ENCODE measurements around the gene ZXDC.

Gene ZXDC

DNA sequence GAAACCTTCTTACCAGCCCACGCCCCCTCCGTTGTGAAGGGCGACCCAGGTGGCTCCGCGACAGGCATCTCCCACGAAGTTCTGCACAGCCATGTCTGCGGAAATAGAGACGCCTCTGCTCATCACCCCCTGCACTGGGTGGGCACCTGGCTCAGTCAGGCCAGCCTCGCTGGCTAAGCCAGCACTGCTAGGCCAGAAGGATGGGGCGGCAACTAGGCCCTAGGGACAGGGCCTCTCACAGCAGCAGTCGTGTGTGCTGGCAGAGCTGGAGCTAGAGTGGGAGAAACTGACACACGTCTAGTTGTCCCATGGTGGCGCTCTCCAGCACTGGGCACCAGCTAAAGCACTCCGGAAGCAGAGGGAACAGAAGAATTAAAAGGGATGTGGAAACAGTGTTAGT is 12.5 kb upstream of the ZXDC start:
- DNase-seq, result no peak

DNA sequence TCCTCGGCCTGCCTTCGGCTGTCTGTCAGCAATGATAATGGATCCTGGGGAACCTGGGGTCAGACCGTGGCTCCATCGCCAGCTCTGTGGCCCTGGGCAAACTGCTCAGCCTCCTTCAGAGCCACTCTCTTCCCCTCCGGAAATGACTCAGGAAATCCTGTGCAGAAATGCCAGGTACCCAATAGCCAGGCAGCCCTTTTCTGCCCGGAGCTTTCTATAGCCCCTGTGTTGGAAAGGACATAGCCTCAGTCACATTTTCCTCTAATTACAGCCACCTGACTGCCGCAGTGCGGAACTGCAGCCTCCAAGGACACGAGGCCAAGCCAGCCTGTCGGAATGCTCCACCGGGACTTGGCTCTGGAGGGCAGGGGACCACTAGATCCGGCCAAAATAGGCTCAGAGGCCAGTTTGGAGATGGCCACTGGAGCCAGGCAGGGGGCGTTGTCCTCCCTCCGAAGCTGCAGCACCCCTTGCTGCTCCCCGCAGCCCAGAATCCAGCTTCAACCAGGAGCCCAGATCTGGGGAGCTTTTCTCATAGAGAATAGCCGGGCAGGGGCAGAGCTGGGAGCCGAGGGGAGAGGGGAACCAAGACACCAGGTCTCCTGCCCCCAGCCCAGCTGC is 11.6 kb upstream of the ZXDC start:
- DNase-seq, result peak; percentile 78

DNA sequence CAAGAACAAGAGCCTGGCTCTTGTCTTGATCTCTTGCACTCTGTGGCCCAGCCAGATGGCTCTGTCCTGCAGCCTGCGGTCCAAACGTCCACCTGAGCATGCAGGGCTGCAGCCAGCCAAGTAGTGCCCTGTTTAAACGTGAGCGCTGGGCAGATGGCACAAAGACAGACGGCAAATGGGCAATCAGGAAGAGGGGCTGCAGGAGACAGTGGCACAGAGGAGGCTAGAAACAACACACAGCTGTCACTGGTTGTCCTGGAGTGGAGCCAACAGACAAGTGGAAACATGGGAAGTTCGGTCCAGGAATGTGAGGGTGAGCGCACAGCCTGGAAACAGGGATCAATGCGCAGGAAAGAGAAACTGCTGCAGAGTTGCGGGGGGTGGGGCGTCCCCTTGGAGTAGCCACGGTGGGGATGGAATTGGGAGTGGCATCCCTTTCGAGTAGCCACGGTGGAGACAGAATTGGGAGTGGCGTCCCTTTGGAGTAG is 10.7 kb upstream of the ZXDC start:
- no peak for DNase-seq

DNA sequence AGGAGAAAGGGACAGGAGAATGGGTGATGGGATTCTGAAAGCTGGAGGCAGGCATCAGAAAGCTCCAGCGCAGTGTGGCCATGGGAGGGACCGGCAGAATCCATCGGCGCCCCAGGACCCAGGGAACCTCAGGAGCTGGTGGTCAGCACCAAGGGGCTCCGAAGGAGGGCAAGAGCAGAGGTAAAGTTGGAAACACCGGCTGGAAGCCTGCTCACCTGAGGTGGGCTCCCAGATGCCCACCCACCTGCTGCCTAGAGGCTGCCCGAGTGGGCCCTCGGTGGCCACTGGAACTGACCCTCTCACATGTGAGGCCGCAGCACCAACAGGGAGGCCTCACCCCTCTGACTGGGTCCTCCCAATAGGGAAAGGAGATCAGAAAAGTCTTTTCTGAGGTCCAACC is 10.3 kb upstream of the ZXDC start:
- DNase-seq, result no peak

DNA sequence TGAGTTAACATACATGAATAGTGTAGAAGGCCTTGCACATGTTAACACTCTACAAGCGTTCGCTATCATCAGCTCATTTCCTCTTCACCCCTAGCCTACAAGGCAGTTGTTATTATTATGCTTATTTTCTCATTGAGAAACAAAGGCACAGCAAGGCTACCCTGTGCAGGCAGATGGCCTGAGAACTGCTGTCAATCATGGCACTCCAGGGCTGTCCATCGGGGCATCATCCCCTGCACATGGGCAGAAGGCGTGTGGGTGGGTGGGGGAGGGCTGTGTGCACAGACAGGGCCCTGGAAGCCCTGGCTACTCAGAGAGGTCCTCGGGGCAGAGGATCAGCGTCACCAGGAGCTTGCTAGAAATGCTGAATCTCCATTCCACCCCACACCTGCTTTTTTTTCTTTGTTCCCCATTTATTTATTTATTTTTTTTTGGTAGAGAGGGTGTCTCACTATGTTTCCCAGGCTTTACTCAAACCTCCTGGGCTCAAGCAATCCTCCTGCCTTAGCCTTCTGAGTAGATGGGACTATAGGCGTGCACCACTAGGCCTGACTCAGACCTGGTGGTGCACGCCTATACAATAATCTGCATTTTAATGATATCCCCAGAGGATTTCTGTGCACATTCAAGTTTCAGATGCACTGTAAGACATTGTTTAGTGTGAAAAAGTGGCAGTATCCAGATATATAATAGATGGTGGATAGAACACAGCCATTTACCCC is 9.6 kb upstream of the ZXDC start:
- no peak for DNase-seq

DNA sequence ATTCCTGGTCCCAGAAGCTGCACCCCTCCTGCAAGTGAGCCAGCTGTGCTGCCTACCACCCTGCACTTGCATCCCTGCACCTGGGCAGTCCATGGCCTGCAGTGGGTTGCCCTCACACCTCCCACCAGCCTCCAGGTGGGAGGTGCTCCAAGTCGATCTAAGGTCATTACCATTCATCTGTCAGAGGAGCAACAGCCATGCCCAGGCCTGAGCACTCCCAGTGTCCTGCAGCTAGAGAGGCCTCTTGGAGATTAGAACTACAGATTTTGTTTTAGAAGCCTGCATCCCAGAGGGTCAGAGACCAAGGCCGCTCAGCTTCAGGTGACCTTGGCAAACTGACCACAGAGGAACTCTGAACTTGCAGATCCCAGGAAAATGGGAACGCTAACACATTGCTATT is 9.0 kb upstream of the ZXDC start:
- DNase-seq, result no peak

DNA sequence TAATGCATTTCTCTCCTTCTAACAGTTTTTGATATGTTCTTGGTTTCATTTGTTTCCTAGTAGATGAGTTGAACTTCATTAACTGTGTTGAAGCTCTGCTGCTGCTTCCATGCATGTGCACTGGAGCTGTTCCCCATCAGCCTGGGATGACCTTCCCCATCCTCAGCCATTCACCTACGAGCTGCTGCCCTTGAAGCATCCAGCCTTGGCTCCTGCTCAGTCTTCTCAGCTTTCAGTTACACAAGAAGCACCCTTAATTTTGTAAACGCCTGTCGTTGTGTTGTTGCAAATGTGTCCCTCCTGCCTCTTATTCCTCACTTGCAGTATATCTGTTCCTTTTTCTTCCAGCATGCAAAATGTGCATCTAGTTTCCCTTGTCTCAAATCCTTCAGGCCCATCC is 8.5 kb upstream of the ZXDC start:
- no peak for DNase-seq

DNA sequence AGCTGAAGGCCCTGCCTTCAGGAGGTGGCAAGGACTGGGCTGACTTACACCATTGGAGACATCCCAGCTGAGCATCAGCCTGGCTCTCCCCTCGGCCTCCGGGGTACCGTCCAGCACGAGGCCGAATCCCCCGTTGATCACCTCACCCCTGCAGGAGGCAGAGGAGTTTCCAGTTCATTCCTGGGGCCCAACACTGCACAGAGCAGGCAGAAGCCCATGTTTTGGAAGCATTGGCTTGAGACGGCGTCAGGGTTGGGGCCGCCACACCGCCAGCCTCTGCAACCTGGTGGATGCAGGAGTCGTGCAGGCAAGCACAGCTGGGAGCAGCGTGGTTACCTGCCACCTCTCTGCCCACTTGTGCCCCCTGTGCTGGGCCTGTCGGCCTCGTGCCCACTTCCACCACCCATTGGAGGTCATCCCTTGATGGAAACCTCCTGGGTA is 7.7 kb upstream of the ZXDC start:
- DNase-seq, result no peak

DNA sequence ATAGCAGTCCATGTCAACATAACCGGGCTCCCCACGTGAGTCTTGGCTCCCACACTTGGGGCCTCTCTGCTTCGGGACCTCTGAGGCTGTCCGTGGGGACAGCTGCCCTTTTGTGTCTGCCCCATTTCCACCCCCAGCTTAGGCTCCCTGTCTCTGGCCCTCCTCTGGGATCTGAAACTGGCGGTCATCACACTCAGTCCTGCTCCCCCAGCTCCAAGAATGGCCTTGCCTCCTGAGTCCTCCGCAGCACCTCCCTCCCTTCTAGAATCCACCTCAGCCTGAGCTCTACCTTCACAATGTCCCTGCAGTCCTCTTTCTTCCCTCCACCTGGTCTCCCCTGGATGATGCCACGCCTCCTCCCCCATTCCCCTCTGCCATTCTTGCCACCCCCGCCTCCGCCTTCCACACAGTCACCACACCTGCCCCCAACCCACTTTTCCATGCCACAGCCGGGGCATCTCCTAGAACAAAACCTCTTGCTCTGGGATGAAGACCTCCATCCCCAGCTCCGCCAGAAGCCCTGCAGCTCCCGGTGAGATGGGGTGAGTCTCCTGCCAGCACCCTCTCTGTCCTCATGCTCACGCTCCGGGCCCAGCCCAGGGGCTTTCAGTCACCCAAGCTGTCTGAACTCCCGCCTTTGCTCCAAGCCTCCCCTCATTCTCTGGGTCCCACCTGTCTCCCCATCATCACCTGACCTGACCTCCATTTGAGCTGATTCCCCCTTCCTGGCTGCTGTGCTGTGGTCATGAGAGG is 7.0 kb upstream of the ZXDC start:
- no peak for DNase-seq

DNA sequence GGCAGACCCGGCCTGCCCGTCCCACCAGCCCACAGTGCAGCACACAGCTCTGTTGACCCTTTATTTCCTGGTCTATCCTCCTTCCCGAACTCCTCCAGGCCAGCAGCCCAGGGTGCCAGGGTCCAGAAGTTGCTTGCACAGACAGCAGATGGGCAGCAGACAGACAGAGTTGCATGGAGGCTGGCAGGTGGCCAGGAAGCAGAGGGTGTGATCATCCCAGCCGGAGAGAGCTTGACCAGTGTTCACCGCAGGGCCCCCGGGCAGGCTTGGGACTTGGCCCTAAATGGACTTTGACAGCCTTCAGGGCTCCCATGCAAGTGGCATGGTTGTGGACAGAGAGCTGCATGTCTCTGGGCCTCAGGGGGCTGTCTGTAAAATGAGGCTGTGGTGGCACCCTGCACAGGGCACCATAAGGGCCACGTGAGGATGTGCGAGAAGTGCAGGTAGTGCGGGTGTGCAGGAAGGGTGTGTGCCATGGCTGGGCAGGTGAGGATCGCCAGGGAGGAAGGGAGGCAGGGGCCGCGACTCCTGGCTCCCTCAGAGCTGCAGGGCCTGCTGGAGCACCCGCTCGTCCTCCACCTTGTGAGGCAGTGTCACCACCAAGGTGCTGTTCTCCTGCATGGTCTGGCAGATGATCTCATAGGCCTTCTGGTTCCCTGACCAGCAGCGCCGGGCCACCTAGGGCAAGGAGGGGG is 6.3 kb upstream of the ZXDC start:
- no peak for DNase-seq

DNA sequence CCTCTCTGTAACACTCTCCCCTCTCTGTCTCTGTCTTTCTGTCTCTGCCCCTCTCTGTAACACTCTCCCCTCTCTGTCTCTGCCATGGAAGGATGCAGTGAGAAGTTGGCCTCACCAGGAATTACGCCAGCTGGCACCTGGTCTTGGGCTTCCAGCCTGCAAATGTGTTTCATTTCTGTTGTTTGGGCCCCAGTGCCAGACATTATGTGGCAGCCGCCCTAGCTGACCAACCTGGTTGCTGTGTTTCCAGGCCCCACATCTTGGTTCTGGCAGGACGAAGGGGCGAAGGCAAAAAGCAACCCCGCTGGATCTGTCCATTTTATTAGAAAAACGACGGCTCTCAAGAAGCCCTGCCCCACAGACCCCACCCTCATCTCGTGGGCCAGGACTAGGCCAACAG is 5.2 kb upstream of the ZXDC start:
- no peak for DNase-seq

DNA sequence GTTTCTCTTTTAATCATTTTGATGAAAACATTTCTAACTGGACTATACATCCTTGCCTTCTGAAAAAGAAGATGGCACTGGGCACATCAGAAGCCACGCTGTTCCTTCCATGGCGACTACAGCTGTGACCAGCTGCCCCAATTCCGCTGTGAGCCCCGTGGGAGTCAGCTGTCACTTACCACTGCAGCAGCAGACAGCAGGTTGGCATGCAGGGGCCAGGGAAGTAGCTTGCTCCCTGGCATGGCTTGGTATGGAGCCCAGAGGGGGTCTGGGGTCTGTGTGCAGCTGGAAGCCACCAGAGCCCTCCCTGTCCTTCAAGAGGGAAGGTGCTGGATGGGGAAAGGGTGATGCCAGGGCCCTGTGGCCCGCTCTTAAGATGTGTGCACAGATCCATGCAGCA is 4.5 kb upstream of the ZXDC start:
- no peak for DNase-seq

DNA sequence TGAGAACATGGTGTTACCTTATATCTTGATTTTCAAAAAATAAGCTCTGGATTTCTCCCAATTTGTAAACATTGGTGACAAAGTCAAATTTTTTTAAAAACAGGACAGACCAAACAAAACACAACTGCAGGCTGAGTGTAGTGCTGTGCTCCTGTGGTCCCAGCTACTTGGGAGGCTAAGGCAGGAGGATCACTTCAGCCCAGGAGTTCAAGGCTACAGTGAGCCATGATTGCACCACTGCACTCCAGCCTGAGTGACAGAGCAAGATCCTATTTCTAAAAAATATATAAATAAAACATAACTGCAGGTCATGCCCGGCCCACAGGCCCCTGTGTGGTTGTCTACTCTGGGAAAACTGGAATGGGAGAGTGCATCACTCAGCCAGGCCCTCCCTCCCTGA is 4.0 kb upstream of the ZXDC start:
- no peak for DNase-seq

DNA sequence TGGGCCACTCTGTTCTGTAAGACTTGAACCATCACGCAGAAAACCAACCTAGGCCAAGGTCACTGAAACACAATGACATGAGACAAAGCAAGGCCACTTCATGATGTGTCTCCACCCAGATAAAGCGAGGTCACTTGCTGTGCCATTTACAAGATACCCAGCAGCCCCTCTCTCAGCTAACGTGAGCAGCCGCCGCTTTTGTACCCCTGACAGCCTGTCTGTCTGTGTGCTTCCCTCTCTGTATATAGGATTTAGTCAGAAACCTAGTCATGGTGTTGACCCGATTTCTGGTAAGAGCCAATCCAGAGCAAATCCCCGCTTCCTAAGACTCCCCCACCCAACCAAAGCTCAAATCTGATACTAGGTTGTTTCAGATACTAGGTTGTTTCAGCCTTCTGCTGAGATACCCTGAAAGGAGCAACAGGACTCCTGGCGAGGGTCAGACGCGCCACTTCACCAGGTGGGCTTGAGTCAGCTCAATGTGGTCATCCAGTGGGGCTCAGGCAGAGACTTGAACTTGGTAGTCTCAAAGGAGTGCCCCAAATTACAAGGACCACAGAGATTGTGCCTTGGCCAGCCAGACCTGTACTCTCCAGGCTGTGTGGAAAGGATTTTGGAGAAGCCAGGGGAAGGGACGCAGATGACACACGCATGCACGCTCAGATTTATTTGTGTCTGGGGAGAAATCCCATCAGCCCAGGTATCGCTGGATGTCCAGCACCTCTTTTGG is 3.1 kb upstream of the ZXDC start:
- no peak for DNase-seq

DNA sequence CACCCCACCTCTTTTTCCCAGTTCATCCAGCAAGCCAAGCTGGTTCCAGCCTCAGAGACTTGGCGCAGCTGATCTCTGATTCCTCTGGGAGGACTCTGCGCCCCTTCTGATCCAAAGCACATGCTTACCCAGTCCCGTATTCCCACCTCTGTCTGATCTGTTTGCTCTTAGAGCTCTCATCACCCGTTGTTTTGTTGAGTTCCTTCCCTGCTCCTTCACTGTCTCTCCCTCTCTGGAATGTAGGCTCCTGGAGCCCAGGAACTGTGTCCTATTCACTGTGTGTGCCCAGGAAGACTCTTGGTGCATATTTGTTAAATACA is 1.3 kb upstream of the ZXDC start:
- no peak for DNase-seq

DNA sequence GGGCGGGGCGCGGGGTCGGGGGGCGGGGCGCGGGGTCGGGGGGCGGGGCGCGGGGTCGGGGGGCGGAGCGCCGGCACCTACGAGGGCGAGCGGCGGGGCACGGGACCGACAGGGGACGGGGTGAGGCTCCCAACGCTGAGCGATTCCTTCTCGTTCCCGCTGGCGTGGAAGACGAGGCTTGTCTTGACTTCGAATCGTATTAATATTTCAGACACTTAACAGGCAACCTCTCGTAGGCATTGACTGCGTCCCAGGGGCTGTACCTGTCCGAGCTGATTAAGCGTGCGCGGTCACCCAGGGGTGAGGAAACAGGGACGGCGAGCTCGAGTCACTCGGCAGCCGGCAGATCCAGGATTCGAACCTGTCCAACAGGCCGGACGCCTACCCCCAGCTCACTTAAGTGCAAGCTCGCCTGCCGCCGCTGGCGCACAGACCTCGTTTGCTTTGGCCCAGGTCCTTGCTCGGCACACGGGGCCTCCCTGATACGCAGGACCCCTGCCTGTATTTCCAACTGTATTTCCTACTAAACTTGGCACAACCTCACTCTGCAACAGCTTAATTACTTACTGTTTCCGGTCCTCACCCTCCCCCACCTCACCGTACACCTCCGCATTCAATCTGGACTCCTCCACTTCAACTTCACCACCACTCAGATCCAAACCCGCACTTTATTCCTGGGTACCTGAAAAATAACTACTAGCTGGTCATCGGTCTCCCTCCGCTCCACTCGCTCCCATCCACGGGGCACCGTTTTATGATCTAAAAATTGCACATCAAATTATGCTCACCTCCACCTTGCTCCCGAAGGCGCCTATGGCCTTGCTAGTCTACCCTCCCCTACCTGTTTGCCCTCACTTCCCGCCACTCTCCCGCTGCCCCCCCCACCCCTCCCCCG is 722 bp upstream of the ZXDC start:
- DNase-seq, result no peak

DNA sequence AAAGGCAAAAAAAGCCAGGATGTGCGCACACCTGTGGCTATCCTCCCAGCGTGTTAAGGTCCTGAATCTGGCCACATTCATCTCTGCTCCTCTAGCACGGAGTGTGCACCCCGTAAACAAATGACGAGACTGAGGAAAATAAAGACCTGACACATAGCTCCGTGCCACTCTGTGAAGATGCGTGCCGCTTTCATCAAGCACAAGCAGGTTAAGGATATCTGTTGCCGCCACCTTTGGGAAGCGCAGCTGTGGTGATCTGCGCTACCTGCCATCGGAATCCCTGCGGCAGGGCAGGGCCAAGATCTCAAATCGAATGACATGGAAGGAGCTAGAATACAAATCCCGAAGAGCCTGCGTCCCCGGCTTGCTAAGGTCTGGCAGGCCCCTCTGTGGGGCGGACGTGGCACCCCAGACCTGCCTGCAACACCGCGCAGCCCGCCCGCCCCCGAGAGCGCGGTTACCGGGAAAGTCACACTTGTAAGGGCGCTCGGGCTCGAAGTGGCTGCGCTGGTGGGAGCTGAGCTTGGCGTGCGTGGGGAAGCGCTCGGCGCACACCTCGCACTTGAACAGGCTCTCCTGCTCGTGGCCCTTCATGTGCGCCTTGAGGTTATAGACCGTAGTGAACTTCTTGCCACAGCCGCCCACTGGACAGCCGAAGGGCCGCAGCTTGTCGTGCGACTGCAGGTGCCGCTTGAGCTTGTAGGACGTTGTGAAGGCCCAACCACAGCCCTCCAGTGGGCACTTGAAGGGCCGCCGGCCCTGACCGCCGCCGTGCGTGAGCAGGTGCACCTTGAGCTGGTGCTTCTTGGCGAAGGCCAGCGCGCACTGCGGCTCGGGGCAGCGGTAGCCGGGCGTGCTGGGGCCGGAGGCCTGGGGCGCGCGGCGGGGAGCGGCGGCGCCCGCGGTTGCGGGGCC is 936 bp downstream of the ZXDC start:
- peak; percentile 79 for DNase-seq

DNA sequence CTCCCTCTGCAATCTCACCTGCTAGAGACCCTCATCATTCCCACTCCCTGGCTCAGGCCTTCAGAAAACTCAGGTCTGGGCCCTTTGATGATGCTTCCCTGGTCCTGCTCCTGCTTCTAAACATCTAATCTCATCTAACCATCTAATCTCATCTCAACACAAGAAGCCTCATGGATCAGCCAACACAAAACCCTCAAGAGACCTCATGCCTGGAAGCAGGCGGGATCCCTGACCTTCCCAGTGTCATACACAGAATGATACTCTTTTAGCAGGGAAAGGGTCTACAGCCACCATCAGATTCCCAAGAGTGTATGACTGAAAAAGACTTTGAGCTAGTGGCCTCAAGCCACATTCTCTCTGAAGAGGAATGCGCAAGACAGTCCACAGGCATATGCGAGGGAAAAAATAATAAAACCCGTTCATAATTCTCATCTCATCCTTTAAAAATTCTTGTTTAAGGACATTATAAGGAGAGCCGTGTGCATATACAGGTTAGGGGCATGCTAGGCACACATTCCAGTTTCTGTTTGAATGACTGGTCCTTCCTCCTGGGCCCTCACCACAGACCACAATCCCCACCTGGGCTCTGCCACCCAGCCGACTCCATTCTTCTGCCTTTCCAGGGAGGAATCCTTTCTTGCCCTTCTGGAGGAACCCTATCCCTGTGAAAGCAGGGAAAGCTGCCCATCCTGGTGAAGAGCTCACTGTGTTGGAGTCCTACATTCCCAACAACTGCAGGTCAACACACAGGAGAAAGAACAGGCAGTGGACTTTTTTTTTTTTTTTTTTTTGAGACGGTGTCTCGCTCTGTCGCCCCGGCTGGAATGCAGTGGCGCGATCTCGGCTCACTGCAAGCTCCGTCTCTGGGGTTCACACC is 2.2 kb downstream of the ZXDC start:
- no peak for DNase-seq

DNA sequence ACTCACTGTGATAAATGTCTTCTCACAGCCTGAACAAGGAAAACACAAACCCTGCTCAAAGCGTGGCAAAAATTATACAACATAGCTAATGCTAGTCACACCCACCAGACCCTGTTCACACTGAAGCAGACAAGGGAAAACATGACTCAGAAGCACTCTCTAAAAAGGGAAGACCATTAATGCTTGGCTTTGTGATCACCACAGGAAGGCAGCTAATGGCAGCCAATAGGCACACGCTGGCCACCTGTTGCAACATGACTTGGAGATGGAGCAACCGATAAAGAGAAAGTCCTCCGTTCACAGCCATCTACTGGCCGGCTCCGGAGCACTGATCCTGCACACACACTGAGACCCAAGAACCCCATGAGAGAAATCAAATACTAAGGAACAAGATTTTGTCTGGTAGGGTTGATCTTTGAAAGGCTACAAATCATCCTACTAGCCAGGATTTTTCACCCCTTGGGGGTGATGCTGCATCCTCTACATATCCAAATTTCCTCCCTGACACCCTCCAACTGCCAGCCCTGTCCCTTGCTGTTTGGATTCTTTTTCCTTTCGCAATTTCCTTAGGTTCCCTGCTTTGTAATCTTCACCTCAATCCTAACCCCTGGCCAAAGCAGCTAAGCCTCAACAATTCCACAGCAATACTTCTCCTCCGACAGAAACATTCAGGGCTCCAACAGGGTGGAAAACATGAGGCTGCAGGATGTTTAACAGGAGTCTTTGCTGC is 3.2 kb downstream of the ZXDC start:
- peak; percentile 82 for DNase-seq
